Measurements from ENCODE around the gene TRAFD1.
A peak's percentile ranks its signal among the peaks of the same experiment; 100 is the strongest.
"Not testable (repeated sequence)": the region's sequence is repeated elsewhere in the genome, so short reads cannot be mapped to it uniquely, and the experiment has no call there.

TRAFD1 gene

GRCh38 chr12:112116232-112117060 is 8.9 kb upstream of the TRAFD1 start:
- peak; percentile 96 for DNase-seq (ENCODE audit: low spot score)

- no peak for DNase-seq (ENCODE audit: low spot score)
Measured at GRCh38 chr12:112117685-112118084, 7.7 kb upstream of the TRAFD1 start.

DNA sequence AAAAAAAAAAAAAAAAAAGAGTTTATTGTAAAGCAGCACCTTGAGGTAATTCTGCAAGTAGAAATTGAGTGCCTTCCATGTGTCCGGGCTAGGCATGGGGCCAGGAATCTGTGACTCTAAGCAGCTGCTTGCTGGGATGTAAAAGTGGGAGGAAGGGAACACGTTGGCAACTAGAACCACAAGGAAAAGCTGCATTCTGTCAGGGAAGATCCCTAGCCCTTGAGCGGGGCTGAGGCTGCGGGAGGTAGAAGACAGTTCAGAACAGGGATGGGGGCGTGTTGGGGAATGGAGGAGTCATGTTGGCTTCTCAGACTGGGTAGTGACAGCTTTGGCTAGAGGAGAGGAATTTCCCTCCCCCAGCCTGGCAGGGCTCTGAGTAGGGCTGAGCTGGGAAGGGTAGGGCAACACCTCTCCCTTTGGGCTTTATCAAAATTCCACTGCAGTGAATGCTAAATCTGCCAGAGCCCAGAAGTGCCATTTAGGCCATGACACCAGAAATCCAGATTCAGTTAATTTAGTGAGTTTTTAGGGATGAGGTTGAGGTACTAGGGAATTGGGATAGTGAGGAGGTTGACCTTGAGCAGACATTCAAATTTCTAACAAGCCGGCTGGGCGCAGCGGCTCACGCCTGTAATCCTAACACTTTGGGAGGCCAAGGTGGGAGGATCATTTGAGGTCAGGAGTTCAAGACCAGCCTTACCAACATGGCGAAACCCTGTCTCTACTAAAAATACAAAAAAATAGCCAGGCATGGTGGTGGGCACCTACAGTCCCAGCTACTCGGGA is 3.4 kb upstream of the TRAFD1 start:
- DNase-seq (ENCODE audit: low spot score) = peak; percentile 43

DNA sequence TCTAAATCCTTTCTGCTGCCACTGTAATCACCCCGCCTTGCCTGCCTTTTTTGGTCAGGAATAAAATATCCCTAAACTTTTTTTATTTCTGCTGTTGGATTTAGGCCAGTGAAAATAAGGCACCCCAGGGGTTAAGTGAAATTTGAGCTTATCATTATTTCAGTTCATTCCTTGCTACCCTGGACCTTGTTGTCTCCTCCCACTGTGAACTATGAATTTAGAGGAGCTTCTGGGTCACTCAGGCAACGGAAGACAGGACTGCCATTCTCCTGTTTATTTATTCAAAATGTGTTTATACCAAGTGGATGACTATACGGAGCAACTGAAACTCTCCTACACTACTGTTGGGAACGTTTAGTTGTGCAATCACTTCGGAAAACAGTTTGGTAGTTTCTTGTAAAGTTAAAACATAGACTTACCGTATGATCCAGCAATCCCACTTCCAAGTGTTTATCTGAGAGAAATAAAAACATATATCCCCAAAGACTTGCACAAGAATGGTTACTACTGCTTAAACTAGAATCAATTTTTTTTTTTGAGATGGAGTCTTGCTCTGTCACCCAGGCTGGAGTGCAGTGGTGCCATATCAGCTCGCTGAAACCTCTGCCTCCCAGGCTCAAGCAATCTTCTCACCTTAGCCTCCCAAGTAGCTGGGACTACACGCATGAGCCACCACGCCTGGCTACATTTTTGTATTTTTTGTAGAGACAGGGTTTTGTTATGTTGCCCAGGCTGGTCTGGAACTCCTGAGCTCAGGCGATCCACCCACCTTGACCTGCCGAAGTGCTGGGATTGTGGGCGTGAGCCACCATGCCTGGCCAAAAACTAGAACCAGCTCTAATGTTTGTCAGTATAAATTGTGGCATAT is 2.3 kb upstream of the TRAFD1 start:
- DNase-seq (ENCODE audit: low spot score) = no peak

GRCh38 chr12:112124918-112125249 is 476 bp upstream of the TRAFD1 start:
- DNase-seq (ENCODE audit: low spot score) = no peak

- peak; percentile 14 for DNase-seq (ENCODE audit: low spot score)
Measured at GRCh38 chr12:112126000-112126438, 659 bp downstream of the TRAFD1 start.

- no peak for DNase-seq (ENCODE audit: low spot score)
Measured at GRCh38 chr12:112126911-112127310, 1.6 kb downstream of the TRAFD1 start.

DNA sequence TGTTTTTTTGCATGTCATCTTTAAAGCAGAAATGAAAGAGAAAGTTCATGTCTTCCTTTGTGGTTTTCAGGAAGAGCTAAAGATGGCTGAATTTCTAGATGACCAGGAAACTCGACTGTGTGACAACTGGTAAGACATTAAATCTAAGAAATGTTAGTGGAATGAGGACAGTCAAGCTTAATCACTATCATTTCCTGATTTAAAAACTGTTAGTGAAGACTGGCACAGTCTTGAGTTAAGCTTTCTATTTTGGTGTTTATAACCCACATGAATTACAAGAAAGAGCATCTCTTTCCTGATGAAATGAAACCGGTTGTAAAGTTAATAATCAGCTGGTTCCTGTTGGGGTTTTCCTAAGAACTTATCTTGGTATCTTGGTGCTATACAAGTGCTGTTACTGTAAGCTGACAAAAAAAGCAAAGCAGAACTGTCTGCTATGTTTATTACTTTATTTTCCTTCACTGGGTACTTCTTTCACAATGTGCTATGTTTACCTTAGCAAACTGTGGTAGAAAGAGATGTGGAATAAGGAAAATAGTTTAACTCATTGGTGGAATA is 5.2 kb downstream of the TRAFD1 start:
- DNase-seq (ENCODE audit: low spot score) = no peak

DNA sequence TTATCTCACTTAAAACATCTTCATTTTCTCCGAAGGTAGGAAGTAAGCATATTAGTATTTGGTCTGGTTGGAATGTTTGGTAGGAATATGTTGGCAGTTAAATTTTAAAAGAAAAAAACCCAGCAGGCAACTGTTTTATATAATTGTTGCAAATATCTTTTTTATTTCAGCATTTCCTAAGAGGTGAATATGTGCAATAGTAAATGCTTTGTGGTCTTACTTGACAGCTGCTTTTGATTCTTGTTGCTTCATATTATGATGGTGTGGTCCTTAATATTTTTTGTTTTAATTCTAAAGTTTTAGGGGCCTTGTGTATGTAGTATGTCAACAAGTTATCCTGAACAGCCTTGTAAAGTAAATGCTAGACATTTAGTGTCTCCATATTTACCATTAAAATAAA is 6.3 kb downstream of the TRAFD1 start:
- DNase-seq (ENCODE audit: low spot score) = no peak

GRCh38 chr12:112133418-112133817 is 8.1 kb downstream of the TRAFD1 start:
- DNase-seq (ENCODE audit: low spot score) = no peak

GRCh38 chr12:112134731-112135130 is 9.4 kb downstream of the TRAFD1 start:
- DNase-seq (ENCODE audit: low spot score) = no peak

DNA sequence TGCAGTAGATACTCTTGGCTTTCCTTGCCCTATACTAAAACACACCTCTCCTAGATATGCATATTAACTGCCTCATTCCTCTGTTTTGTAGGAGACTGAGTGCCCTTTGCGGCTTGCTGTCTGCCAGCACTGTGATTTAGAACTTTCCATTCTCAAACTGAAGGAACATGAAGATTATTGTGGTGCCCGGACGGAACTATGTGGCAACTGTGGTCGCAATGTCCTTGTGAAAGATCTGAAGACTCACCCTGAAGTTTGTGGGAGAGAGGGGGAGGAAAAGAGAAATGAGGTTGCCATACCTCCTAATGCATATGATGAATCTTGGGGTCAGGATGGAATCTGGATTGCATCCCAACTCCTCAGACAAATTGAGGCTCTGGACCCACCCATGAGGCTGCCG is 15.4 kb downstream of the TRAFD1 start:
- DNase-seq (ENCODE audit: low spot score) = no peak

DNA sequence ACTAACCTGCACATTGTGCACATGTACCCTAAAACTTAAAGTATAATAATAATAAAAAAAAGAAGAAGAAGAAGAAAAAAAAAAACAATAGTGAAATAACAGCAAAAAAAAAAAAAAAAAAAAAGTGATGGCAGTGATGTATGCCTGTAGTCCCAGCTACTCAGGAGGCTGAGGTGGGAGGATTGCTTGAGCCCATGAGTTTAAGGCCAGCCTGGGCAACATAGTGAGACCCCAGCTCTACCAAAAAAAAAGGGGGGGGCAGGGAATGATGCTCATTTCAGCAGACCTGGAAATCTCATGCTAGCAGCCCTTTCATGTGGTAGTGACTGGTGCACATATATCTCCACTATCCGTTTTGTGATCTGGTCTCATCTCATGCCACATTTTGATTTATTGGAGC is 20.8 kb downstream of the TRAFD1 start:
- DNase-seq (ENCODE audit: low spot score) = no peak

DNA sequence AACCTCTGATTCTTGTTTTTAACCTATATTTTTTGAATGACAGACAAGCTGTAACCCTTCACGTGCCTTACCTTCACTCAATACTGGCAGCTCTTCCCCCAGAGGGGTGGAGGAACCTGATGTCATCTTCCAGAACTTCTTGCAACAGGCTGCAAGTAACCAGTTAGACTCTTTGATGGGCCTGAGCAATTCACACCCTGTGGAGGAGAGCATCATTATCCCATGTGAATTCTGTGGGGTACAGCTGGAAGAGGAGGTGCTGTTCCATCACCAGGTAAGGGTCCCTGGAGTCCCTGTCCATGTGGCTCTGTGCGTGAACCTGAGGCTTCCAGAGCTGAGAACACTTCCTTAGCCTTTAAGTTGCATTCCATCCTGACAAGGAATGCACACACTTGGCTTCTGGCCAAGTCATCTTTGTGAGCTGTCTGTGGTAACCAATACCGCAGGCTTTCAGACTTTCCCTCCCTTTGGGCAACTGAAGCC is 22.7 kb downstream of the TRAFD1 start:
- no peak for DNase-seq (ENCODE audit: low spot score)

GRCh38 chr12:112149596-112149995 is 24.2 kb downstream of the TRAFD1 start:
- no peak for DNase-seq (ENCODE audit: low spot score)

DNA sequence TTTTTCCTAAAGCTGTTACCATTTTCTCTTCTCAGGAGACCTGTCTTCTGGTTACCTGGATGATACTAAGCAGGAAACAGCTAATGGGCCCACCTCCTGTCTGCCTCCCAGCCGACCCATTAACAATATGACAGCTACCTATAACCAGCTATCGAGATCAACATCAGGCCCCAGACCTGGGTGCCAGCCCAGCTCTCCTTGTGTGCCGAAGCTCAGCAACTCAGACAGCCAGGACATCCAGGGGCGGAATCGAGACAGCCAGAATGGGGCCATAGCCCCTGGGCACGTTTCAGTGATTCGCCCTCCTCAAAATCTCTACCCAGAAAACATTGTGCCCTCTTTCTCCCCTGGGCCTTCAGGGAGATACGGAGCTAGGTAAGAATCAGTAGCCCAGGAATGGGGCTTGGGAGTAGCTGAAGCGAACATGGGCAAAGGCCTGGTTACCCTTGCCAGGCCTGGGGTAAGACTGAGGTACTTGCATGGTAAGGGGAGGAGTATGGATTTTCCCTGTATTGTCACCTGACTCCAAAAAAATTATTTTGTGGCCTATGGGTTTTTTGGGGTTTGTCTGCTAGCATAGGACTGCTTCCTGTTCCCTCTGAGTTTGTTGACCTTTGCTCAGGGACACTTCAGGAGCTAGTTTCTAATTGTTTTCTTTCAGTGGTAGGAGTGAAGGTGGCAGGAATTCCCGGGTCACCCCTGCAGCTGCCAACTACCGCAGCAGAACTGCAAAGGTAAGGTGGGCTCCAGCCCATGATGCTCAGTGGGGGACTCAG is 26.6 kb downstream of the TRAFD1 start:
- no peak for DNase-seq (ENCODE audit: low spot score)

DNA sequence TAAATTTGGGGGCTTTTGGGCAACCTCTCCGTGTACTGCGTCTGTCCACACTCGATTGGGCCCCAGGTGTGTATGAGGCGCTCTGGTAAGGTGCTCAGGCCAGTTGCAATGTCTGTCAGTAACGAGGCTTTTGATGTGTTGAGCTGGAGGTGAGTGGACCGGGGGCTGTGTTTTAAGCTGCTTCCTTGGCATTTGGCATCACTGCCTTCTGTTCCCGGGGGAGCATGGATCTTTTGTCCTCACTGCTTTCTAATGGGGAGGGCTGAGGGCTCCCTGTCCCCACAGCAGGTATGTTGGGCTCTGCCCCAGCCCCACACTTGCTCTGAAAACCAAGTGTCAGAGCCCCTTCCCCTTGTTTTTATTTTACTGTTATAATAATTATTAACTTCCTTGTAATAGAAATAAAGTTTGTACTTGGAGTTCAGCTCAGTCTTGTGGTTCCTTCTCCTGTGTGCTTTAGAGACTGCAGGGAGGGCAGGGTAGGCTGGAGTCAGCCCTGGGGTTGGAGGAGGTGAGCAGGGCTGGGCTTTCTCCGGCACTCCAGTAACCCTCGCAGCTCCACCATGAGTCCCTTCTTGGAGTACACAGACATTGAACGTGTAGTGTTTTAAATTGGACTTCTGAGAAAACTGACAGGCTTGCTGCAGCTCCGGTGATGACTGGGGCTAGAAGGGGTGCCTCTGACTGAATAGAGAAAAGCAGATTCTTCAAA is 28.0 kb downstream of the TRAFD1 start:
- DNase-seq (ENCODE audit: low spot score) = no peak

DNA sequence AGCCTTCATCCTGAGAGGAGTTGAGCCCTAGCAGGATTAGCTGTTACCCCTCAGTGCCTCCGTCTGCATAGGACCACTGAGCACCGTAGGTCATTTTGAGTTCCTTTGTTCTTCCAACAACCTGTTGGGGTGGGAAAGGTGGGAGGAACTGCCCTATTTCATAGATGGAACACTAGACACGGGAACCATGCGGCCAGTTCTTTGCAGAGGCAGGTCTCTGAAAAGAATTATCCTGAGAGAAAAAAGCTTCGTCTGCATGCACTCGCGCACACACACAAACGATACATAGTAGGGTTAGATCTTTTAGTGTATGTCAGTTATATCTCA is 28.5 kb downstream of the TRAFD1 start:
- DNase-seq (ENCODE audit: low spot score) = no peak

- not testable (repeated sequence) for DNase-seq (ENCODE audit: low spot score)
Measured at GRCh38 chr12:112158461-112159145, 33.2 kb downstream of the TRAFD1 start.

GRCh38 chr12:112159146-112159541 is 33.8 kb downstream of the TRAFD1 start:
- DNase-seq (ENCODE audit: low spot score) = no peak
